ENCODE data around the gene ZBED3.

- TF ChIP-seq EZH2 (IDR thresholded peaks at IDR 0.05; ENCODE audit: low read depth, low read length, severe bottlenecking) (no peak), ZNF274 (IDR thresholded peaks at IDR 0.05; ENCODE audit: borderline replicate concordance, extremely low read depth, low read length) (no peak), POLR2A (IDR thresholded peaks at IDR 0.05; ENCODE audit: control extremely low read depth in 1 of 2, low read depth in 2 of 2, low read length in 2 of 2) (peak; percentile 83), CTCF (IDR thresholded peaks at IDR 0.05; ENCODE audit: control extremely low read depth in 1 of 3, insufficient read depth in 1 of 3, low read depth in 1 of 3, low read length in 3 of 3) (peak in 2 of 3 experiments; percentile 8 to 36; a peak in 2 of 4 replicates), GABPA (IDR thresholded peaks at IDR 0.05; ENCODE audit: borderline replicate concordance, insufficient read depth, low read length) (no peak), GTF2F1 (IDR thresholded peaks at IDR 0.05; ENCODE audit: borderline replicate concordance, low read depth, low read length) (no peak), POLR2AphosphoS5 (IDR thresholded peaks at IDR 0.05; ENCODE audit: low read depth, low read length) (peak; percentile 75), HDAC6 (IDR thresholded peaks at IDR 0.05; ENCODE audit: low read depth, low read length) (no peak), KDM1A (IDR thresholded peaks at IDR 0.05; ENCODE audit: borderline replicate concordance, low read length) (no peak)
Measured at GRCh38 chr5:77086689-77087483, at the start of gene ZBED3.
